Renal pelvis (tissue), 4 donors: ENCODE results near the gene ZNF579. TPM values are rescaled to one million over a fixed set of nuclear protein-coding genes. Genes with fewer than 3 reads are reported as not detected.
"Not testable (repeated sequence)": the region's sequence is repeated elsewhere in the genome, so short reads cannot be mapped to it uniquely, and the experiment has no call there.

ENCODE experiments used
- DNase-seq: peaks from one replicate; pipeline ENCODE4 v3.0.0-alpha.2; 2013
- polyA plus RNA-seq, 3 donors: library from polyadenylated mRNA; unstranded; fragments of 120-200 nt; gene quantifications; one replicate each; pipeline ENCODE4 v1.2.1, GENCODE V29; 2013; ENCODE audit not compliant: insufficient read length in 3 of 3

ZNF579 gene
- polyA plus RNA-seq, 3 donors = 21.5 to 23.7 (median 22.9) TPM

- no peak for DNase-seq
These were observed 1.6 kb downstream of the ZNF579 start for GRCh38 chr19:55578761-55579747.

GRCh38 chr19:55578031-55578760 lies 2.5 kb downstream of the ZNF579 start:
- no peak for DNase-seq

- DNase-seq = no peak
These were observed 3.9 kb downstream of the ZNF579 start for GRCh38 chr19:55576746-55577145.

- not testable (repeated sequence) for DNase-seq
These were observed 6.7 kb downstream of the ZNF579 start for GRCh38 chr19:55573929-55574328.

- DNase-seq = not testable (repeated sequence)
These were observed 11.2 kb downstream of the ZNF579 start for GRCh38 chr19:55569477-55569876.

- no peak for DNase-seq
These were observed 12.8 kb downstream of the ZNF579 start for GRCh38 chr19:55567708-55568328.

- peak; percentile 37 for DNase-seq
These were observed 13.8 kb downstream of the ZNF579 start for GRCh38 chr19:55566823-55567222.

- DNase-seq = no peak
These were observed 17.4 kb downstream of the ZNF579 start for GRCh38 chr19:55563261-55563690.

GRCh38 chr19:55559684-55560083 lies 21.0 kb downstream of the ZNF579 start:
- no peak for DNase-seq

GRCh38 chr19:55554741-55555152 lies 25.9 kb downstream of the ZNF579 start:
- no peak for DNase-seq

- DNase-seq = no peak
These were observed 26.3 kb downstream of the ZNF579 start for GRCh38 chr19:55554302-55554701.

GRCh38 chr19:55553217-55554182 lies 27.1 kb downstream of the ZNF579 start:
- DNase-seq = no peak

- DNase-seq = no peak
These were observed 28.0 kb downstream of the ZNF579 start for GRCh38 chr19:55552620-55553019.

GRCh38 chr19:55552206-55552605 lies 28.4 kb downstream of the ZNF579 start:
- no peak for DNase-seq

- no peak for DNase-seq
These were observed 30.4 kb downstream of the ZNF579 start for GRCh38 chr19:55550321-55550650.

GRCh38 chr19:55549500-55550320 lies 30.9 kb downstream of the ZNF579 start:
- peak; percentile 93 for DNase-seq

GRCh38 chr19:55546822-55547614 lies 33.6 kb downstream of the ZNF579 start:
- DNase-seq = no peak

- DNase-seq = no peak
These were observed 34.6 kb downstream of the ZNF579 start for GRCh38 chr19:55546011-55546410.

- no peak for DNase-seq
These were observed 35.2 kb downstream of the ZNF579 start, which contains the start of gene SBK3 for GRCh38 chr19:55545443-55545842. TSS of gene SBK3 (minus strand) at chr19:55545543. CDS start at chr19:55545543, 0 bp downstream.
